Fibroblast of gingiva (primary cell): ENCODE results near the gene GREB1.
A peak's percentile ranks its signal among the peaks of the same experiment; 100 is the strongest.

Experiments used
- DNase-seq: peaks from one replicate; pipeline ENCODE4 v3.0.0-alpha.2; 2011; ENCODE audit warnings: low read depth

GREB1 gene

DNA sequence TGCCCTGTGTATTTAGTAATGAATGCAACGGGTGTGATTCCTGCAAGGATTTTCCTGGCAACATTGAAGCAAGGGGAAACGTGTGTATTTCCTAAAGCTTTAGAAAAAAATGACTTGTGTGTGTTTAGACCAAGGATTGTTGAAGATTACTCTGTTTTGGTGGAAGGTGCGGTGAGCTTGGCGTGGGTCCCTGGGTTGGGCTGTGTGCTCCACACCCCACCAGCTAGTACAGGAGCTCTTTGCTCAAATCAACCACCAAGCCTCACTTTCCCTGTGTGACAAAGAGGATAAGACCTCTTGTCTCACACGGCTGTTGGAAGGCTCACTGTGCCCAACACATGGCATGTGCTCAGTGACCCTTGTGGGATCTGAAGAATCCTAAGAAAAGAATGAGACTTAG lies 21.4 kb upstream of the GREB1 start:
- no peak for DNase-seq

DNA sequence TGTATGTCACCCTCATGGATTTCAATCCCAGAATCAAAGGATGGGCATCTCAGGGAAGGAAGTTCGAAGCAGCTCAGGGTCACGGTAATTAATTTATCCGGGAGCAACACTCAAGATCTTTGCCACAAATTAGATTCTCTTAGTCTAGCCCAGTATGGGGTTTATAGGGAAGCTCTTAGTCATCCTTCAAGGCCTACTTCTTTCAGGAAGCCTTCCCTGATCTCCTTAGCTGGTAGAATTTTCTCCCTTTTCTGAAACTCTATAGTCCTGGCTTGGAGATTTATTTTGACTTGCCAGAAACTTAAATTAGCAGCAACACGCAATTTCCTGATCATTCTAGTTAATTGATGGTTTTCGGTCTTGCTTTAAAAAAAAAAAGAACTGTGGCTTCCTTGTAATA lies 20.5 kb upstream of the GREB1 start:
- DNase-seq: no peak

GRCh38 chr2:11514081-11514730 lies 19.6 kb upstream of the GREB1 start:
- DNase-seq: no peak

- no peak for DNase-seq
Measured at GRCh38 chr2:11514904-11515303, 18.9 kb upstream of the GREB1 start.

GRCh38 chr2:11515490-11515981 lies 18.3 kb upstream of the GREB1 start:
- DNase-seq: no peak

DNA sequence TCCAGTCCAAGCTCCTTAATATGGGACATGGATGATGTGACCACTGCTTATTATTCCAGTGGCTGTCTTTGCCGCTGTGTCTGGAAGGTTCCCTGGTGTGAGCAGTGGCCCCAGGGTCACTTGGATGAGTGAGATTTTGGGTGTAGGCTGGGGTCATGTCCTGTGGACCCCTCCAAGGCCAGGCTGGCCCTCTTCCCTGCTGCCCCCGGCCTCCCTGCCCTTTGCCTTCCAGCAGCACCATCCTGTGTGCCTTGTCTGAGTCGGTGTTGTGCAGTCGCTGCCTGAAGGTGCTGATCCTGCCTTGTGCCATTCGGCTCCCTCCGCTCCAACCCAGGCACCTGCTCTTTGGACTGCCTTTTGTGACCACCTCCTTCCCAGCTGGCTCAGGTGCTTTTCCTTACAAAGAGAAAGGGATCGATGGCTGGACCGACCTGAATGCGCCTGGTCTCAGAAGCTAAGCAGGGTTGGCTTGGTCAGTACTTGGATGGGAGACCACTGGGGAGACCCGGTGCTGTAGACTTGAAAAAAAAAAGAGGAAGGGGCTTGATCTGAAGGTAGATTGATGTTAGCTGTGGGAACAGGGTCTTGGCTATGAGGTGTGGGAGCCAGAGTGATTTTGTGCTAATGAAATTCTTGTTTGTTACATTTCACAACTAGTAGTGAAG lies 16.7 kb upstream of the GREB1 start:
- no peak for DNase-seq

DNA sequence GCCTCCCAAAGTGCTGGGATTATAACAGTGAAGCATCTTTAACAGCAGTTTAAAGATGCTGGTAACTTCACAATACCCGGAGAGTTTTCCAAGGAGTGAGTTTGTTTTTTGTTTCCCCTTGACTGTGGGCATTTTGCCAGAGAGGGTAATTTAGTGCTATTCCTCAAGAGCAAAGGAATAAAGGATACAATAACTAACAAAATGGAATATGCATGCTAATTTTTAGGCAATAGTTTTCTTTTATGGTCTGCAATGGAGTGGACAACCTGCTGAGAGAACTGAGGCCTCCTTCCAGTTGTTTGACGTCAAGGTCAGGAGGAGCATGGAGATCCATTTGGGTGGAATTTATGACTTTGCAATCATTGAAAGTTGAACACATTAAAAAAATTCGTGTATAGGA lies 15.9 kb upstream of the GREB1 start:
- no peak for DNase-seq

DNA sequence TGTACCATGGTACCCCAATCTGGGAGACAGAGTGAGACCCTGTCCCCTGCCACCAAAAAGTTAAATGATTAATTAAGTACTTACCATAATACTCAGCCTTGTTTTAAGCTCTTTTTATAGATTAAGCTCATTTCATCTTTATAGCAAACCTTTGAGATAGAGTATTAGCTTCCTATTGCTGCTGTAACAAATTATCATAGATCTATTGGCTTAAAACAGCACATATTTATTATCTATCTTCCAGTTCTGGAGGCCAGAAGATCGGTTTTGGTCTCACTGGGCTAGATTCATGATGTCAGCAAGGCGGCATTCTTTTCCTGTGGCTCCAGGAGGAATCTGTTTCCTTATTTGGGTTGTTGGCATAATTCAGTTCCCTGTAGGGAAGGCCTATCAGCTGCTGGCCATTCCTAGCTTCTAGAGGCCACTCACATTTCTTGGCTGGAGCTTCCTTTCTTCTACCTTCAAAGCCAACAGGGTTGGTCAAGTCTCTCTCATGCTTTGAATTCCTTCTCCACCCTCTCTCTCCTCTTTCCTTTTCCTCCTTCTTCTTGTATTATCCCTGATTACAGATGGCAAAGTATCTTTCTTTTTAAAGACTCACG lies 13.7 kb upstream of the GREB1 start:
- no peak for DNase-seq

DNA sequence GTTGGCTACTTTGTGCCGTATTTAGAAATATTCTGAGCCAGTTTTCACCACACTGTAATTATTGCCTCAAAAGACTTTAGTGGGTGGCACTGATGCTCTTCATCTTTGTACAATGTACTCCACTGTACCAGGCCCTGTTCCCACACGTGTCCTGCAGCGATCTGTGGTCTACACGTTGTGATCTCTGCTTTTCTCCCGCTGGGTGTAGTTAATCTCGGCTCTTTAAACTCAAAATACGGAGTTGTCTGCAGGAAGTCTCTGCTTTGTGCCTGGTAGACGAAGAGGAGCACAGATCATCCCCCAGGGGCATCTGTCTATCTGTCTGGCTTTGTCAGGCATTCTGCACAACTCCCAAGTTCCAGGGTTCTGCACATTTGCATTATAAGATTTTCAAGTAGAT lies 12.1 kb upstream of the GREB1 start:
- no peak for DNase-seq

DNA sequence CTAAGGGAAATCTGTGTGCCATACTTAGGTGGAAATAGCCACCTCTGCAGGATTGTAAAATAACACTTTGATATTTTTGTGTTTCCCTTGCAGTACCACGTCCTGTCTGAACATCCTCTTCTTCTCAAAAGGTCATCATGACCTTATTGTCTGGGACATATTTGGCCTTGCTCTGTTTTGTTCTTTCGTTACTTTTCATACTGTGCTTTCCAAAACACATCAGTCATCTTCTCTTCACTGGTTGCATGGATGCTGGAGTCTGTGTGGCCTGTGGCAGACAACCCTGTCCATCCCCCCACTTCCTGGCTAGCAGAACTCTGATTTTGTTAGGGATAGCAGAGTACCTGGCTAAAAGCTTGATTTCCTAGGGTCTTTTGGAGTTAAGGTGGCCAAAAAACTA lies 9.4 kb upstream of the GREB1 start:
- no peak for DNase-seq

DNA sequence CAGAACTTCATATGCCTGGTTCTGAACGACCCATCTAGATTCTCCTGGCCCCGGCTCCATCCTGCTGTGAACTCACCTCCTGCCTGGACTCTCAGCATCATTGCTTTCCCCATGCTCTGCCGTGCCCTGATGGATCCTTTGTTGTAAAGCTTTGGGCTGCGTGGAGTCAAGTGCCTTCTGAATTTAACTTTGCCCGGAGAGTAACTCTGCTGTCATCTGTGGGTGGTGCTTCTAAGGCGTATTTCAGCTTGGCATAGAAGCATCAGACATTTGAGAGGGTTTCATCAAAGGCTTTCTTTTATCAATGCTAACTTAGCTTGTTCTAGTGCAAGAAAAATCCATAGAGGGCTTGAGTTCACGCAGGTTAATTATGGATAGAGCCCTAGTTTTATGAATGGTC lies 8.1 kb upstream of the GREB1 start:
- DNase-seq: no peak

DNA sequence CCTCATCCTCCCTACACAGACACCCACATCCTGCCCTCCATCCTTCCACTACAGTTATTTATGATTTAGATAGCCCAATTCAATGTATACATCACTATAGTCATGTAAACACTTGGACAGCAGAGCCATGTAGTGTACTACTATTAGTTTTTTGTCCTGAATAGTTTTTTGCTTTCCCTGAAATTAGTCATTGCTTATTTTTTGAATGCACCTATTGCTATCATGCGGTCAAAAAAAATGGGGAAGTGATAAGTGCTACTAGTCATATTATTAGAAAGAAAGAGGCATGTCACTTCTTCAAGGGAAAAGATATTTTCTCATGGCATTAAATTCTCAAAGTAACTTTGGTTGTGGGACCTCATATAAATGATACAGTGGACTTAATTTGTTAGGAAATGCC lies 6.8 kb upstream of the GREB1 start:
- DNase-seq: no peak

GRCh38 chr2:11528228-11528627 lies 5.6 kb upstream of the GREB1 start:
- no peak for DNase-seq

DNA sequence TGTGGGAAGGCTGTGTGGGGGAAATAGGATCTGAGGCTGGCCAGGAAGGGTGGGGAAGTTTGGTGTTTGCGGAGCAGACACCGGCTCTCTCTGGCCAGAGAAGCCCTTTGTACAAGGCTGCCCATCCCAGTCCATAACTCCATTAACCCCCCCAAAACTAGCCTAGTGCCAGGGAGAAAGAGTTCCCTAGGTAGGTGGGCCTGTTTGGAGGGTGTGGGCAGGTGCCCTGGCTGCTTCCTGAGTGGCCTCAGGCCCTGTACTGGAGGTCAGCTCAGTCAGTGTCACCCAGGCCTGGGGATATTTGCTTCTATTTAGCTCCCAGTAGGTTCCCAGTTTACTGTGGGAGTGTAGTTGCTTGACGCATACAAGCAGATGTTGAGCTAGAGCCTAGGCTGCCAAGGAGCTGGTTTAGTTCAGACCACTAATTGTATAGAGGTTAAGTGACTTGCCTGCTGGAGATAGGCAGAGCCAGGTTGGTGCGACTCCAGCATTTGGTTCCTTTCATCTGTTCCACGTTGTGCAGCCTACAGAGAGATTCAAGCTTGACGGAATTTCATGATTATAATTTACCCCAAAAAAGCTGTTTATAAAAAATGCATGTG lies 2.9 kb upstream of the GREB1 start:
- no peak for DNase-seq

DNA sequence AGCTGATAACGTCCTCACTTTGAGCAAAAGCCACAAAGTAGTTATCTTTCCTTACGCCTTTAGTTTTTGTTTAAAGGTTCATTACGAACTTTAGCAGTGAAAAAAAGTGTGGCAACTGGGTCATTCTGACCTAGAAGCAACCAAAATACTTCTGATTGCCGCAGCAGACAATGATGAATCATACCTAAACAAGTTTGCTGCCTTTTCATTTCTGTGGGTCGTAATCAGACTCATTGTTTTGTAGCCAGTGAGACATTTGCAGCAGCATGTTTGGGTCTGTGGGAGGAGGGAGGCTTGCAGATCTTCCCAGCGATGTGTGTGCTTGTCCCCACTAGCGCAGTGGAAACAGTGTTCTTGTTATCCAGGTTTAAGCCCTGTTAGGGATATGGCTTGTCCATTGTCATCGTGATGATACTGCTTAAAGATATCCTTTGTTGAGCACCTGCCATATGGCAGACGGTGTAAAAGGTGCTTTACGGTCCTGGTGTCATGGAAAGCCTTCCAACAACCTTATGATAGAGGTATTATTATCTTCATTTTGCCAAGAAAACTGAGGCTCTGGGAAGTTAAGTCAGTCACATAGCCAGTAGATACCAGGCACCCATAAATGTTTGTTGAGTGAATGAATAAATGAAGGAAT lies 1.3 kb upstream of the GREB1 start:
- DNase-seq: peak; percentile 15

- DNase-seq: no peak
Measured at GRCh38 chr2:11534071-11534745, 363 bp downstream of the GREB1 start.

DNA sequence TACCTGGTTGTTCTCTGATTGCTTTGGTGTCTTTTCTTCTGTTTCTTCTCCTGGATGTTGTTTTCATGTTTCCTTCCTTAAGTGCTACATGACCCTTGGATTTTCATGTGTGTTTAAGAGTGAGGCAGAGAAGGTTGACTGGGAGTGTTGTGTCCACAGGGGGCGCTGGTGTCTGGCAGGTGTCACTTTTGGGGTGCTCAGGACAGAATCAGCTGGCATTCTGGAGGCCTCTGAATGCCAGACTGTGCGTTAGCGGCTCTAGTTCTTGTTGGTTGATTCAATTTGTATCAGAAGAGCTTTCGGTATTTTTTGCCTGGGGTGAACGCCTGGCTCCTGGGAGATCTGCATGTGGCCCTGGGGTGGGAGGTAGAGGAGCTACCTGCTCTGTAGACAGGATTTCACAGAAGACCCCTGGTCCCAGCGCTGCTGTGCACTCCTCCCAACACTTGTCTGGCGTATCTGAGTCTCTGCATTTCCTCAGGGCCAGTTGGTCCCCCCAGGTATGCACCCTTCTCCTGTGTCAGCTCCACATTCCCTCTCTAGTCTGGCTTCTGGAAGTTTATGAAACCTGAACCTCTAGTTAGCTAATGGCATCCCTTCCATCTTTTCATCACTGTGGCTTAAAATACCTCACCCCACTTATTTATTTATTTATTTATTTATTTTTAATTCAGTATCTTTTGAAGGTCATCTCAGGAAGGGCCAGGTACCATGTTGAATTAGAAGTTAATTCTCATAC lies 1.1 kb downstream of the GREB1 start:
- no peak for DNase-seq

DNA sequence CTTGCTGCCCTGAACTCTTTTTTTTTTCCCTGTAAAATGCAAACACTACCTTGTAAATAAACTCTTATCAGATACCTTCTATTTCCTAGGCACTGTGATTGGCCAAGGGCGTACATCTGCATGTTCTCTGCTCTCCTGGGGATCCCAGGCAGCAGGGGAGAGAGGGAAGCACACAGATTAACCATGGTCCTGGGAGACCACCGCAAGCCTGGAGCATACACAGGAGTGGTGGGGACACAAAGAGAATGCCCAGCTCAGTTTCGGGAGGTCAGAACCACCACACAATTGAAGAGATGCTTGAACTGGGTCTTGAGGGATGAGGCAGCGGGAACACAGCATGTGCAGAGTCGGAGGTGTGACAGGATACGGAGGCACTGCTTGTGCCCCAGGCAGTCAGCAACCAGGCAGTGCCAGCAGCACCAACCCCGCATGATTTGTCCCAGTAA lies 2.1 kb downstream of the GREB1 start:
- no peak for DNase-seq

DNA sequence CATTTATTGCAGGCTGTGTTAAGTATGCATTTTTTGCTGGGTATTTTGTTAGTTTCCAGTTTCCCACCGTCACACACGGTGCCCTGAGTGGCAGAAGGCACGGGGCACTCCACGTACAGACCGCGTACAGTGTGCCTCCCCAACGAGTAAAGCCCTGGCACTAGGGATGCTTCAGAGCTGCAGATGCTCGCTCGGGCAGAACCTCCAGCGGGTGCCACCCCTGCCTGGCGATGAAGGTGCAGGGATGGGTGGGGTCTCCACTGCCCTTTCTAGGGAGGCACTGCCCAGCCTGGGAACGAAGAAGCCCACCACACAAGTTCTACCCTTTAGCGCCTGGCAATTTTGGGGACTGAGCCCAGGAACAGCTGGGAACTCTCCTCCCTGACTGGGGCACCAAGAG lies 4.1 kb downstream of the GREB1 start:
- no peak for DNase-seq

GRCh38 chr2:11539317-11540147 lies 5.7 kb downstream of the GREB1 start:
- no peak for DNase-seq
